PFSK-1 (cell line): Measurements from ENCODE around the gene GMDS.

Source experiments
- POLR2AphosphoS5 ChIP-seq: IDR thresholded peaks from 2 replicates; pipeline ENCODE4 v1.6.1; 2012; ENCODE audit warnings: low read depth, mild to moderate bottlenecking, control low read depth, low read length, moderate library complexity
- TAF1 ChIP-seq: IDR thresholded peaks from 2 replicates; pipeline ENCODE4 v1.6.1; 2012; ENCODE audit warnings: low read length, control low read depth, borderline replicate concordance; ENCODE audit not compliant: insufficient read depth

DNA sequence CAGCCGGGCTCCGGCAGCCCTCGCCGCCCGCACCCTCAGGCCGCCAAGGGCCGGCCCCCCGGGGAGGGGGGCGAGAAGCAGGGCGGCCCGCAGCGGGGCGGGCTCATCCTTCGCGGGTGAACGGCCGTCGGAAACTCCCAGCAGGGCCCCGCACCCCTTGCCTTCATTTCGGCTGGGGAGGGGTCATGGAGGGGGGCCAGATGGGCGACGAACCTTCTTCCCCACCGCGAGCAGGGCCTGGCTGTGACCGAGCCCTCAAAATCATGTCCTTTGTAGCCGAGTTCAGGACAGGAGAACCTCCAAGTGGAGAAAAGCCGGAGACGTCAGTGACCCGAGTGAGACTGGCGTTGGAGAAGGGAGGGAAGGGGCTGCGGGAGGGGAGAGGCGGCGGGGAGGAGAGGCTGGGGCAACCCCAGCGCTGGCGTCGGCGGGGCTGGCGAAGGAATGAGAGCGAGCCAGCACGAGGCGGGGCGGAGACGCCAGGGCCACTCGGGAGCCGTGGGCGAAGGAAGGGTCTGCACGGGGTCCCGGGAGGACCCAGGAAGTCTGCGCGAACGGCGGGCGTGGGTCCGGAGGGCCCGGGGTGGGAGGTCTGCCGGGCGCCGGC is 636.3 kb downstream of the GMDS start:
- no peak for TF ChIP-seq TAF1
- no peak for TF ChIP-seq POLR2AphosphoS5
